Gastrocnemius medialis (tissue), 4 donors: Measurements from ENCODE around the gene ABCA12. TPM values are rescaled to one million over a fixed set of nuclear protein-coding genes. Genes with fewer than 3 reads are reported as not detected.

ENCODE experiments used
- ATAC-seq, 2 donors: fragments of 150-250 bp; one replicate each; pipeline ENCODE4 v1.9.1; 2016
- DNase-seq, 2 donors: peaks; one replicate each; pipeline ENCODE4 v3.0.0-alpha.2; 2019
- H3K27ac ChIP-seq, 4 donors: fragments of 200-600 bp; sonication (generic); 1 replicate in 1 of 4; 2 replicates in 3 of 4; pipeline ENCODE4 v1.5.1; 2016 to 2018; ENCODE audit warnings: mild to moderate bottlenecking in 2 of 4, moderate library complexity in 1 of 4
- H3K27me3 ChIP-seq, 3 donors: fragments of 200-600 bp; sonication (generic) in 2 of 3; 1 replicate in 1 of 3; 2 replicates in 2 of 3; pipeline versions ENCODE4 v1.5.1 to v1.6.0; 2016 to 2019; ENCODE audit warnings: mild to moderate bottlenecking in 1 of 3, moderate library complexity in 1 of 3
- H3K36me3 ChIP-seq, 2 donors: fragments of 200-600 bp; sonication (generic) in 1 of 2; one replicate each; pipeline ENCODE4 v1.5.1; 2017 to 2018
- H3K4me1 ChIP-seq, 2 donors: fragments of 200-600 bp; sonication (generic) in 1 of 2; one replicate each; pipeline ENCODE4 v1.5.1; 2016 to 2017; ENCODE audit warnings: mild to moderate bottlenecking in 2 of 2
- H3K4me3 ChIP-seq, 4 donors: fragments of 200-600 bp; sonication (generic) in 3 of 4; 1 replicate in 1 of 4; 2 replicates in 3 of 4; pipeline ENCODE4 v1.5.1; 2016 to 2019; ENCODE audit warnings: mild to moderate bottlenecking in 2 of 4
- H3K9me3 ChIP-seq, 3 donors: fragments of 200-600 bp; sonication (generic) in 2 of 3; 1 replicate in 1 of 3; 2 replicates in 2 of 3; pipeline ENCODE4 v1.5.1; 2016 to 2019
- CTCF ChIP-seq, 5 experiments: fragments of 450-650 bp in 3 of 5; fragments of 200-600 bp in 2 of 5; sonication (generic) in 2 of 5; IDR thresholded peaks in 4 of 5; conservative IDR thresholded peaks in 1 of 5; 1 replicate in 4 of 5; 2 replicates in 1 of 5; pipeline ENCODE4 v1.5.1; 2016 to 2019; ENCODE audit warnings: antibody characterized with exemption in 5 of 5, mild to moderate bottlenecking in 3 of 5, moderate library complexity in 3 of 5
- POLR2A ChIP-seq, 2 donors: fragments of 450-650 bp; IDR thresholded peaks; one replicate each; pipeline ENCODE4 v1.6.1; 2017; ENCODE audit warnings: antibody characterized with exemption in 2 of 2, mild to moderate bottlenecking in 2 of 2, moderate library complexity in 2 of 2
- in situ Hi-C, 4 donors: fragments of 200-750 bp; cut with MboI; loops; one replicate each; pipeline versions ENCODE4 v1.15.0 to v1.8.0; 2017; ENCODE audit warnings: low sequenced_read_pairs in 4 of 4
- intact Hi-C: fragments of 100-400 bp; cut with DNase I; formaldehyde crosslinking; loops from one replicate; pipeline ENCODE4 v1.15.1; 2023; ENCODE audit warnings: low total_unique reads
- total RNA-seq, 4 donors: library from RNA; depleted of rRNA; stranded (reverse); fragments of >200 nt; gene quantifications; one replicate each; pipeline versions ENCODE4 v1.1.0 to v1.2.3, GENCODE V29; 2016

Gene ABCA12
- total RNA-seq, 4 donors from 2014 or later: not detected

GRCh38 chr2:215036314-215036713 is 102.1 kb downstream of the ABCA12 start:
- DNase-seq (no peak), ATAC-seq (no peak)
- Histone ChIP-seq H3K9me3 (no peaks in the 10 kb centered on the region), H3K27me3 (no peaks in the 10 kb centered on the region), H3K27ac (no peak overlapping the region), H3K4me3 (no peak overlapping the region), H3K4me1 (no peaks in the 10 kb centered on the region), H3K36me3 (no peaks in the 10 kb centered on the region)
- intact Hi-C loops: no loop called here
- in situ Hi-C loops: no loop called here
- TF ChIP-seq POLR2A (IDR thresholded peaks at IDR 0.05) (no peak), CTCF (IDR thresholded peaks at IDR 0.05 in 4 of 5, conservative IDR thresholded peaks at IDR 0.05 in 1 of 5) (no peak)

- Histone ChIP-seq H3K27me3 (no peaks in the 10 kb centered on the region), H3K27ac (no peak overlapping the region), H3K36me3 (no peaks in the 10 kb centered on the region), H3K9me3 (no peaks in the 10 kb centered on the region), H3K4me3 (no peak overlapping the region), H3K4me1 (no peaks in the 10 kb centered on the region)
- ATAC-seq (no peak), DNase-seq (no peak)
- TF ChIP-seq POLR2A (IDR thresholded peaks at IDR 0.05): no peak
- no peak for TF ChIP-seq CTCF (IDR thresholded peaks at IDR 0.05 in 4 of 5, conservative IDR thresholded peaks at IDR 0.05 in 1 of 5)
- intact Hi-C loops: no loop called here
- in situ Hi-C loops: no loop called here
Measured at GRCh38 chr2:215034154-215034553, 104.3 kb downstream of the ABCA12 start.

GRCh38 chr2:215032153-215032552 is 106.3 kb downstream of the ABCA12 start:
- in situ Hi-C loops: no loop called here
- Histone ChIP-seq H3K4me3 (no peak overlapping the region), H3K4me1 (no peaks in the 10 kb centered on the region), H3K9me3 (no peaks in the 10 kb centered on the region), H3K27me3 (no peaks in the 10 kb centered on the region), H3K36me3 (no peaks in the 10 kb centered on the region), H3K27ac (no peak overlapping the region)
- ATAC-seq (no peak), DNase-seq (no peak)
- TF ChIP-seq POLR2A (IDR thresholded peaks at IDR 0.05) (no peak), CTCF (IDR thresholded peaks at IDR 0.05 in 4 of 5, conservative IDR thresholded peaks at IDR 0.05 in 1 of 5) (no peak)
- intact Hi-C loops: no loop called here

- Histone ChIP-seq H3K27ac (no peak overlapping the region), H3K27me3 (no peaks in the 10 kb centered on the region), H3K4me1 (no peaks in the 10 kb centered on the region), H3K9me3 (no peaks in the 10 kb centered on the region), H3K4me3 (no peak overlapping the region), H3K36me3 (no peaks in the 10 kb centered on the region)
- DNase-seq (no peak), ATAC-seq (no peak)
- intact Hi-C loops: no loop called here
- in situ Hi-C loops: no loop called here
- TF ChIP-seq CTCF (IDR thresholded peaks at IDR 0.05 in 4 of 5, conservative IDR thresholded peaks at IDR 0.05 in 1 of 5): no peak
- TF ChIP-seq POLR2A (IDR thresholded peaks at IDR 0.05): no peak
Measured at GRCh38 chr2:215031321-215031720, 107.1 kb downstream of the ABCA12 start.

- ATAC-seq: no peak
- in situ Hi-C loops: no loop called here
- no peaks in the 10 kb centered on the region for H3K36me3 ChIP-seq
- TF ChIP-seq POLR2A (IDR thresholded peaks at IDR 0.05) (no peak), CTCF (IDR thresholded peaks at IDR 0.05 in 4 of 5, conservative IDR thresholded peaks at IDR 0.05 in 1 of 5) (no peak)
- intact Hi-C loops: no loop called here
- H3K27me3 ChIP-seq: no peaks in the 10 kb centered on the region
- no peaks in the 10 kb centered on the region for H3K4me1 ChIP-seq
- no peak overlapping the region for H3K27ac ChIP-seq
- DNase-seq: no peak
- no peaks in the 10 kb centered on the region for H3K9me3 ChIP-seq
- H3K4me3 ChIP-seq: no peak overlapping the region
Measured at GRCh38 chr2:215029936-215030335, 108.5 kb downstream of the ABCA12 start.
